Hepatocyte (in vitro differentiated cells): ENCODE results near the gene SATB2. TPM values are rescaled to one million over a fixed set of nuclear protein-coding genes. Genes with fewer than 3 reads are reported as not detected.

ENCODE experiments used
- DNase-seq: peaks from one replicate; pipeline ENCODE4 v3.0.0-alpha.2; 2016; ENCODE audit warnings: low spot score
- H2AFZ ChIP-seq: fragments of 200-600 bp; sonication (generic); 2 replicates; pipeline ENCODE4 v1.6.0; 2016; ENCODE audit warnings: antibody characterized with exemption, mild to moderate bottlenecking
- H3K27ac ChIP-seq: fragments of 200-600 bp; sonication (generic); 2 replicates; pipeline ENCODE4 v1.5.1; 2016; ENCODE audit warnings: mild to moderate bottlenecking
- H3K27me3 ChIP-seq: fragments of 200-600 bp; sonication (generic); 2 replicates; pipeline ENCODE4 v1.6.1; 2016
- H3K36me3 ChIP-seq: fragments of 200-600 bp; sonication (generic); replicated peaks from 2 replicates; pipeline ENCODE4 v1.5.1; 2016; ENCODE audit warnings: low read depth; ENCODE audit not compliant: insufficient read depth
- H3K4me1 ChIP-seq: fragments of 200-600 bp; sonication (generic); 2 replicates; pipeline ENCODE4 v1.5.1; 2016; ENCODE audit warnings: mild to moderate bottlenecking, moderate library complexity; ENCODE audit not compliant: insufficient read depth
- H3K4me2 ChIP-seq: fragments of 200-600 bp; sonication (generic); 2 replicates; pipeline ENCODE4 v1.6.0; 2016
- H3K4me3 ChIP-seq: fragments of 200-600 bp; sonication (generic); 2 replicates; pipeline ENCODE4 v1.5.1; 2016; ENCODE audit warnings: mild to moderate bottlenecking
- H3K79me2 ChIP-seq: fragments of 200-600 bp; sonication (generic); 2 replicates; pipeline ENCODE4 v1.6.0; 2017; ENCODE audit warnings: mild to moderate bottlenecking
- H3K9me2 ChIP-seq: fragments of 200-600 bp; sonication (generic); replicated peaks from 2 replicates; pipeline ENCODE4 v1.6.0; 2017; ENCODE audit warnings: mild to moderate bottlenecking; ENCODE audit not compliant: insufficient read depth
- H3K9me3 ChIP-seq: fragments of 200-600 bp; sonication (generic); 2 replicates; pipeline ENCODE4 v1.5.1; 2016; ENCODE audit warnings: low read depth, mild to moderate bottlenecking
- H4K20me1 ChIP-seq: fragments of 200-600 bp; sonication (generic); 2 replicates; pipeline ENCODE4 v1.6.0; 2016; ENCODE audit warnings: mild to moderate bottlenecking; ENCODE audit not compliant: insufficient read depth, poor library complexity, severe bottlenecking
- CTCF ChIP-seq: fragments of 200-600 bp; sonication (generic); IDR thresholded peaks from 2 replicates; pipeline ENCODE4 v1.5.1; 2016; ENCODE audit warnings: antibody characterized with exemption, mild to moderate bottlenecking; ENCODE audit not compliant: poor library complexity
- EZH2 ChIP-seq: fragments of 200-600 bp; sonication (generic); IDR thresholded peaks from 2 replicates; pipeline ENCODE4 v1.6.1; 2016; ENCODE audit warnings: antibody characterized with exemption, mild to moderate bottlenecking, borderline replicate concordance
- EZH2phosphoT487 ChIP-seq: fragments of 200-600 bp; sonication (generic); IDR thresholded peaks from one replicate; pipeline ENCODE4 v1.6.1; 2018; ENCODE audit warnings: antibody characterized with exemption, mild to moderate bottlenecking, low read depth, moderate library complexity; ENCODE audit not compliant: unreplicated experiment, severe bottlenecking
- WGBS: methylation state at CpG from one replicate; pipeline ENCODE4 v1.1.6; 2016; ENCODE audit warnings: low lambda C conversion rate; ENCODE audit errors: missing lambda C conversion rate; 5-methylcytosine and 5-hydroxymethylcytosine counted together
- polyA plus RNA-seq: library from polyadenylated mRNA; unstranded; fragments of >200 nt; fragmentation: Nextera tagmentation; extraction: Ambion mirVana; gene quantifications from 2 replicates; pipeline ENCODE4 v1.2.1, GENCODE V29; 2016
- total RNA-seq: library from RNA; depleted of rRNA; stranded (reverse); fragments of >200 nt; gene quantifications from 2 replicates; pipeline ENCODE4 v1.2.3, GENCODE V29; 2014

Gene SATB2
- total and polyA plus RNA-seq, 2 experiments from 2014 or later = 1.9 to 8.7 TPM

- no peak for TF ChIP-seq EZH2phosphoT487
- TF ChIP-seq CTCF = no peak
- no peak for TF ChIP-seq EZH2
- H3K4me3 ChIP-seq = no peak overlapping the region
- DNase-seq = no peak
- H3K27ac ChIP-seq = no peak overlapping the region
- no peaks in the 10 kb centered on the region for H3K9me2 ChIP-seq
- H3K36me3 ChIP-seq = no peaks in the 10 kb centered on the region
- no peak overlapping the region for H2AFZ ChIP-seq
- H3K27me3 ChIP-seq = no peaks in the 10 kb centered on the region
- H4K20me1 ChIP-seq = no peaks in the 10 kb centered on the region
- no peaks in the 10 kb centered on the region for H3K79me2 ChIP-seq
- H3K4me1 ChIP-seq = no peaks in the 10 kb centered on the region
- H3K4me2 ChIP-seq = no peak overlapping the region
- WGBS = 30% methylated on average over 2 of the region's 2 CpGs
- no peaks in the 10 kb centered on the region for H3K9me3 ChIP-seq
These were observed 121.2 kb downstream of the SATB2 start for GRCh38 chr2:199336546-199336945.

- TF ChIP-seq EZH2 (no peak), CTCF (no peak), EZH2phosphoT487 (no peak)
- Histone ChIP-seq H3K9me3 (no peaks in the 10 kb centered on the region), H3K4me1 (no peaks in the 10 kb centered on the region), H3K27ac (no peak overlapping the region), H3K27me3 (no peaks in the 10 kb centered on the region), H4K20me1 (no peaks in the 10 kb centered on the region), H2AFZ (no peak overlapping the region), H3K4me3 (no peak overlapping the region), H3K36me3 (no peaks in the 10 kb centered on the region), H3K4me2 (no peak overlapping the region), H3K79me2 (no peaks in the 10 kb centered on the region), H3K9me2 (no peaks in the 10 kb centered on the region)
- no peak for DNase-seq
- WGBS = 78% methylated on average over 2 of the region's 2 CpGs
These were observed 122.2 kb downstream of the SATB2 start for GRCh38 chr2:199335502-199335901.

DNA sequence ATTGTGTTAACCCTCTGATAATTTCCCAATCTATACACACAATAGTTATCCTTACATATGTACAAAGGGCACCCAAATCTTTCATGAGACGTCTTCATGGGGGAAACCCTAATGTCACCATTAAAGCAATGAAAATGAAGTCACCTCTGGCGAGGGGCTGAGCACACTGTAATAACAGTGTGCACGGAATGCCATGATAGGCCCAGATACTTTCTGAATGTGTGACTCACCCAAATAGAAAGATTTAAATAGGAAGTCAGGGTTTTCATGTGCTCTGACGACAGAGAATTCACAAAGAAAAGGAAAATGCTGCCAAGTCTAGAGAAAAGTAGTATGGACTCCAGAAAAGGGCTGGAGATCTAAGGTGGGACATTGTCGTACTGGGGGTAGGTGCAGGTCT, 128.3 kb downstream of the SATB2 start:
- Histone ChIP-seq H3K9me3 (no peaks in the 10 kb centered on the region), H2AFZ (no peak overlapping the region), H3K27me3 (no peaks in the 10 kb centered on the region), H4K20me1 (no peaks in the 10 kb centered on the region), H3K4me1 (no peaks in the 10 kb centered on the region), H3K79me2 (no peaks in the 10 kb centered on the region), H3K4me3 (no peak overlapping the region), H3K36me3 (no peaks in the 10 kb centered on the region), H3K9me2 (no peaks in the 10 kb centered on the region), H3K27ac (no peak overlapping the region), H3K4me2 (no peak overlapping the region)
- WGBS = 70% methylated on average over 5 of the region's 5 CpGs
- TF ChIP-seq EZH2phosphoT487 = no peak
- no peak for DNase-seq

- Histone ChIP-seq H3K9me2 (no peaks in the 10 kb centered on the region), H3K9me3 (no peaks in the 10 kb centered on the region), H4K20me1 (no peaks in the 10 kb centered on the region), H3K36me3 (no peaks in the 10 kb centered on the region), H3K4me3 (no peak overlapping the region), H2AFZ (no peak overlapping the region), H3K4me2 (no peak overlapping the region), H3K27me3 (no peaks in the 10 kb centered on the region), H3K79me2 (no peaks in the 10 kb centered on the region), H3K4me1 (no peaks in the 10 kb centered on the region), H3K27ac (no peak overlapping the region)
- no peak for DNase-seq
- WGBS = 93% methylated on average over 4 of the region's 4 CpGs
- TF ChIP-seq CTCF = no peak
- TF ChIP-seq EZH2 = no peak
These were observed 128.7 kb downstream of the SATB2 start for GRCh38 chr2:199329031-199329430.
